Retinal pigment epithelial cell (primary cell): ENCODE results near the gene UBE2F.
"Not testable (repeated sequence)": the region's sequence is repeated elsewhere in the genome, so short reads cannot be mapped to it uniquely, and the experiment has no call there.

Experiments
- DNase-seq: peaks from one replicate; pipeline ENCODE4 v3.0.0-alpha.2; 2010; ENCODE audit warnings: low read depth
- H3K4me3 ChIP-seq: 2 replicates; pipeline ENCODE4 v1.5.1; 2011; ENCODE audit warnings: mild to moderate bottlenecking, low read length, control low read depth, moderate library complexity
- CTCF ChIP-seq: conservative IDR thresholded peaks from 2 replicates; pipeline ENCODE4 v1.5.1; 2011; ENCODE audit warnings: low read depth, low read length, control low read depth, inconsistent platforms

The UBE2F gene

GRCh38 chr2:237943395-237944094 is 23.3 kb upstream of the UBE2F start:
- DNase-seq: no peak
- H3K4me3 ChIP-seq: no peak overlapping the region
- TF ChIP-seq CTCF: no peak

GRCh38 chr2:237944302-237944701 is 22.5 kb upstream of the UBE2F start:
- DNase-seq: no peak
- H3K4me3 ChIP-seq: no peak overlapping the region
- no peak for TF ChIP-seq CTCF

DNA sequence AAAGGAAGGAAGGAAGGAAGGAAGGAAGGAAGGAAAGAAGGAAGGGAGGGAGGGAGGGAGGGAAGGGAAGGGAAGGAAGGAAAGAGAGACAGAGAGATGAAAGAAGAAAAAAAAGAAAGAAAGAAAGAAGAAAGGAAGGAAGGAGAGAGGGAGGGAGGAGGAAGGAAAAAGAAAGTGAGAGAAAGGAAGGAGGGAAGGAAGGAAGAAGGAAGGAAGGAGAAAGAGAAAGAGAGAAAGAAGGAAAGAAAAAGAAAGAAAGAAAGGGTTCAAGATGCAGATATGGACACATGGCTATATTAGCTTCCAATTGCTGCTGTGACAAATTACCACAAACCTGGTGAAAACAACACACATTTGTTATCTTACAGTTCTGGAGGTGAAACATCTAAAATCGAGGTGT is 20.4 kb upstream of the UBE2F start:
- DNase-seq: no peak
- H3K4me3 ChIP-seq: no peak overlapping the region
- TF ChIP-seq CTCF: no peak

DNA sequence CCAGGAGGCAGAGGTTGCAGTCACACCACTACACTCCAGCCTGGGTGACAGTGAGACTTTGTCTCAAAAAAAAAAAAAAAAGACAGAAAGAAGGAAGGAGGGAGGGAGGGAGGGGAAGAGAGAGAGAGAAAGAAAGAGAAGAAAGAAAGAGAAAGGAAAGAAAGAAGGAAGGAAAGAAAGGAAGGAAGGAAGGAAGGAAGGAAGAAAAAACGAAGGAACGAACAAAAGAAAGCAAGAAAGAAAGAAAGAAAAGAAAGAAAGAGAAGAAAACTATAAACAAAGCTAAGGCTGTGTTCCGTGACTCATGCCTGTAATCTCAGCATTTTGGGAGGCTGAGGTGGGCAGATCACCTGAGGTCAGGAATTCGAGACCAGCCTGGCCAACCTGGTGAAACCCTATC is 15.5 kb upstream of the UBE2F start:
- not testable (repeated sequence) for H3K4me3 ChIP-seq, DNase-seq

- DNase-seq: no peak
- TF ChIP-seq CTCF: no peak
- no peak overlapping the region for H3K4me3 ChIP-seq
These were observed 14.9 kb upstream of the UBE2F start for GRCh38 chr2:237951878-237952277.

DNA sequence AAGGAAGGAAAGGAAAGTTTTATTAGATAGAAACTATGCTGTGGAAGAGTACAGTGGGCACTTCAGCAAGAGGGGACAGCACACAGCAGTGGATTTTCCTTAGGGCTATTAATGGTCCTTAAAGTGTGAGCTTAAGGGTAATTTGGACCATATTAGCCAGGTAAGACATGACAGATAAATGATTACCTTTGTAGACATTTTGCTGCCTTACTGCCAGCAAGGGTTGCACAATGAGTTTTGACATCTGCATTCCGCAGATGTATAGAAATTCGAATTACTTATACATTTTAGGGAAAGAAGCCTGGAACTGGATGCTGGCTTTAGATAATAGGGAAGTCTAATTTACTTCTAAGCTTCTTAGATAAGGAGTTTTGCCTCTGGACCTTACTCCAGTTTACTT is 14.0 kb upstream of the UBE2F start:
- no peak overlapping the region for H3K4me3 ChIP-seq
- no peak for DNase-seq
- no peak for TF ChIP-seq CTCF

DNA sequence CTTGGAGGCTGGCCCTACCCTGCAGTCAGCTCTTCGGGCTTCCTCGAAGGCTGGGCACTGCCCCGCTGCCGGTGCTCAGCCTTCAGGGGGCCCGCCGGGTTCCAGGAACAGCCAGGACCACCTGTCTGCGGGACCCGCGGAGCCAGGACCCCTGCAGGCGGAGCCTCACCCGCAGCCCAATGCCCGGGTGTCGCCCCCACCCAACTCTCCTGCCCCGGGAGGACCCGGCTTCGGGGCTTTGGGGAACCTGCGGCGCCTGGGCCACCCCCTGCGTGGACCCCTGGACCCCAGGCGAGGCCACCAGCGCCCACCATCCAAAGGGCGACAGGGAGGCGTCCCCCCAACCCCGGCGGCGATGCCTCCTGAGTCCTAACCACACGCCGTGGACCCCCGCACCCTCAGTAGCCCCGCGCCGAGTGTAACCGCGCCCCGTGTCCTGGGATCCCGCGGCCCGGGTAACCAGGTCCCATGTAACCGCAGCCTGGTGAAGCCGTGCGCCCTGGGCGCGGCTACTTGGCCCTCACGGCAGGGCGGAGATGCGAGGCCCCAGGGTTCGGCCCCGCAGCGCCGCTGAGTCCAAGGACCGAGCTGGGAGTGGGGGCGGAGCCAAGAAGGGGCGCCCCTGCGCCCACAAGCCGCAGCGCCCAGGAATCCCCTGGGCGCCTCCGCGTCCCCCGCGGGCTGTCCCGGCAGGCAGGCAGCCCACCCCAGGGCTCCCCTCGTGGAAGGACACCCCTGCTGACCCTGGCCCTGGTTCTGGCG is 11.0 kb upstream of the UBE2F start:
- H3K4me3 ChIP-seq: no peak overlapping the region
- DNase-seq: no peak
- TF ChIP-seq CTCF: no peak
